Astrocyte (in vitro differentiated cells and primary cell): ENCODE data around the gene DPAGT1. TPM values are rescaled to one million over a fixed set of nuclear protein-coding genes. Genes with fewer than 3 reads are reported as not detected.
A peak's percentile ranks its signal among the peaks of the same experiment; 100 is the strongest.

Experiments
- DNase-seq: peaks from one replicate; pipeline ENCODE4 v3.0.0-alpha.2; 2010; ENCODE audit warnings: low read depth
- FAIRE-seq: peaks from 2 replicates; lab custom pipeline; 2011; peaks lifted over from hg19 to GRCh38; lab: Jason Lieb, UNC
- H2AFZ ChIP-seq: 2 replicates; pipeline ENCODE4 v1.6.0; 2012; ENCODE audit warnings: low read depth, low read length, inconsistent platforms
- H3K27ac ChIP-seq: 2 replicates; pipeline ENCODE4 v1.5.1; 2011; ENCODE audit warnings: low read depth, low read length, inconsistent platforms
- H3K27me3 ChIP-seq: 2 replicates; pipeline ENCODE4 v1.6.0; 2011; ENCODE audit warnings: low read length, inconsistent platforms; ENCODE audit not compliant: insufficient read depth
- H3K36me3 ChIP-seq: 2 replicates; pipeline ENCODE4 v1.5.1; 2011; ENCODE audit warnings: low read length, inconsistent platforms; ENCODE audit not compliant: insufficient read depth
- H3K4me1 ChIP-seq: 2 replicates; pipeline ENCODE4 v1.5.1; 2011; ENCODE audit warnings: low read length, inconsistent platforms; ENCODE audit not compliant: insufficient read depth
- H3K4me2 ChIP-seq: 2 replicates; pipeline ENCODE4 v1.6.0; 2012; ENCODE audit warnings: low read length, inconsistent platforms
- H3K4me3 ChIP-seq: 2 replicates; pipeline ENCODE4 v1.5.1; 2011; ENCODE audit warnings: low read depth, mild to moderate bottlenecking, low read length, inconsistent platforms; ENCODE audit not compliant: insufficient read depth
- H3K79me2 ChIP-seq: 2 replicates; pipeline ENCODE4 v1.6.0; 2012; ENCODE audit warnings: mild to moderate bottlenecking, low read length, inconsistent platforms; ENCODE audit not compliant: insufficient read depth
- H3K9ac ChIP-seq: 2 replicates; pipeline ENCODE4 v1.6.0; 2012; ENCODE audit warnings: mild to moderate bottlenecking, low read length, inconsistent platforms
- H3K9me3 ChIP-seq: 2 replicates; pipeline ENCODE4 v1.5.1; 2012; ENCODE audit warnings: low read depth, mild to moderate bottlenecking, low read length, inconsistent platforms; ENCODE audit not compliant: insufficient read depth
- H4K20me1 ChIP-seq: 2 replicates; pipeline ENCODE4 v1.6.0; 2012; ENCODE audit warnings: low read length, inconsistent platforms; ENCODE audit not compliant: insufficient read depth
- H3K27ac Mint-ChIP-seq: one replicate; pipeline ENCODE4 v1.8.0; 2021; ENCODE audit warnings: mild to moderate bottlenecking, mixed read lengths; ENCODE audit not compliant: unreplicated experiment
- H3K27me3 Mint-ChIP-seq: one replicate; pipeline ENCODE4 v1.8.0; 2021; ENCODE audit warnings: low read depth, mixed read lengths; ENCODE audit not compliant: unreplicated experiment
- H3K36me3 Mint-ChIP-seq: one replicate; pipeline ENCODE4 v1.8.0; 2021; ENCODE audit warnings: low read depth, mixed read lengths; ENCODE audit not compliant: unreplicated experiment
- H3K4me1 Mint-ChIP-seq: one replicate; pipeline ENCODE4 v1.8.0; 2021; ENCODE audit warnings: low read depth, mixed read lengths; ENCODE audit not compliant: unreplicated experiment
- H3K4me3 Mint-ChIP-seq: one replicate; pipeline ENCODE4 v1.8.0; 2021; ENCODE audit warnings: mild to moderate bottlenecking, moderate library complexity, mixed read lengths; ENCODE audit not compliant: unreplicated experiment
- H3K9me3 Mint-ChIP-seq: one replicate; pipeline ENCODE4 v1.8.0; 2021; ENCODE audit warnings: mild to moderate bottlenecking, mixed read lengths; ENCODE audit not compliant: unreplicated experiment
- CTCF ChIP-seq: IDR thresholded peaks from 2 replicates; pipeline ENCODE4 v1.5.1; 2011; ENCODE audit warnings: low read depth, mild to moderate bottlenecking, inconsistent platforms, low read length, moderate library complexity; ENCODE audit not compliant: insufficient read depth
- EZH2 ChIP-seq: IDR thresholded peaks from 2 replicates; pipeline ENCODE4 v1.6.1; 2012; ENCODE audit warnings: mild to moderate bottlenecking, low read length, inconsistent platforms; ENCODE audit not compliant: insufficient read depth
- total RNA-seq: library from RNA; stranded (reverse); gene quantifications from 2 replicates; pipeline ENCODE4 v1.2.1, GENCODE V29; 2021

Gene DPAGT1
- total RNA-seq, 1 donor from 2014 or later, result 44.1 TPM

GRCh38 chr11:119099711-119100110 is 1.9 kb downstream of the DPAGT1 start:
- DNase-seq, result no peak
- peaks cover 24% of the 10 kb centered on the region for H3K79me2 ChIP-seq
- no peaks in the 10 kb centered on the region for H3K9me3 ChIP-seq
- Mint-ChIP-seq H3K36me3 (peaks cover 14% of the 10 kb centered on the region), H3K27me3 (no peaks in the 10 kb centered on the region), H3K4me3 (no peak overlapping the region), H3K4me1 (peaks cover 11% of the 10 kb centered on the region), H3K27ac (no peak overlapping the region), H3K9me3 (no peaks in the 10 kb centered on the region)
- peaks cover 4% of the 10 kb centered on the region for H4K20me1 ChIP-seq
- H3K4me3 ChIP-seq, result no peak overlapping the region
- H3K27me3 ChIP-seq, result no peaks in the 10 kb centered on the region
- TF ChIP-seq CTCF (no peak), EZH2 (no peak)
- H3K9ac ChIP-seq, result no peak overlapping the region
- H3K27ac ChIP-seq, result no peak overlapping the region
- FAIRE-seq, result no peak
- peaks cover 20% of the 10 kb centered on the region for H3K36me3 ChIP-seq
- H3K4me1 ChIP-seq, result peaks cover 15% of the 10 kb centered on the region
- H3K4me2 ChIP-seq, result peak overlapping the region; percentile 82
- no peak overlapping the region for H2AFZ ChIP-seq

GRCh38 chr11:119095066-119095880 is 6.4 kb downstream of the DPAGT1 start:
- peaks cover 45% of the 10 kb centered on the region for H3K79me2 ChIP-seq
- peaks cover 14% of the 10 kb centered on the region for H3K36me3 Mint-ChIP-seq

More at GRCh38 chr11:119095066-119095880, 6.4 kb downstream of the DPAGT1 start:
- no peaks in the 10 kb centered on the region for H3K9me3 ChIP-seq
- peak overlapping the region; percentile 93 for H3K9ac ChIP-seq
- peak overlapping the region; percentile 75 for H3K27ac ChIP-seq
- H4K20me1 ChIP-seq, result peaks cover 29% of the 10 kb centered on the region
- Mint-ChIP-seq H3K4me1 (peaks cover 13% of the 10 kb centered on the region), H3K4me3 (peak overlapping the region; percentile 92), H3K27ac (peak overlapping the region; percentile 47), H3K9me3 (no peaks in the 10 kb centered on the region), H3K27me3 (no peaks in the 10 kb centered on the region)
- no peak for TF ChIP-seq CTCF
- TF ChIP-seq EZH2, result no peak
- H3K36me3 ChIP-seq, result peaks cover 25% of the 10 kb centered on the region
- peak overlapping the region; percentile 89 for H3K4me2 ChIP-seq
- DNase-seq, result peak; percentile 97
- H3K4me3 ChIP-seq, result peak overlapping the region; percentile 79
- peaks cover 20% of the 10 kb centered on the region for H3K4me1 ChIP-seq
- no peak overlapping the region for H2AFZ ChIP-seq
- no peak for FAIRE-seq
- no peaks in the 10 kb centered on the region for H3K27me3 ChIP-seq
